Measurements from ENCODE around the gene STT3B. TPM values are rescaled to one million over a fixed set of nuclear protein-coding genes. Genes with fewer than 3 reads are reported as not detected.

STT3B gene
- total RNA-seq, 1 donor from 2014 or later = 213 TPM

GRCh38 chr3:31561891-31562290 lies 29.2 kb downstream of the STT3B start:
- H3K36me3 Mint-ChIP-seq = peaks cover 57% of the 10 kb centered on the region
- H3K79me2 ChIP-seq (ENCODE audit: low read depth) = peaks cover 100% of the 10 kb centered on the region
- no peaks in the 10 kb centered on the region for H3F3A ChIP-seq (ENCODE audit: low read depth)
- DNase-seq (ENCODE audit: low spot score) = peak; percentile 28
- H3K27ac Mint-ChIP-seq = no peak overlapping the region
- no peak overlapping the region for H3K4me3 ChIP-seq
- no peak overlapping the region for H3K4me3 Mint-ChIP-seq
- H3K27me3 Mint-ChIP-seq (ENCODE audit: insufficient read depth, low read depth) = peaks cover 2% of the 10 kb centered on the region
- H3K9me3 ChIP-seq (ENCODE audit: low read depth) = no peaks in the 10 kb centered on the region
- H3K4me1 ChIP-seq = peaks cover 4% of the 10 kb centered on the region
- TF ChIP-seq, protein P1, sequence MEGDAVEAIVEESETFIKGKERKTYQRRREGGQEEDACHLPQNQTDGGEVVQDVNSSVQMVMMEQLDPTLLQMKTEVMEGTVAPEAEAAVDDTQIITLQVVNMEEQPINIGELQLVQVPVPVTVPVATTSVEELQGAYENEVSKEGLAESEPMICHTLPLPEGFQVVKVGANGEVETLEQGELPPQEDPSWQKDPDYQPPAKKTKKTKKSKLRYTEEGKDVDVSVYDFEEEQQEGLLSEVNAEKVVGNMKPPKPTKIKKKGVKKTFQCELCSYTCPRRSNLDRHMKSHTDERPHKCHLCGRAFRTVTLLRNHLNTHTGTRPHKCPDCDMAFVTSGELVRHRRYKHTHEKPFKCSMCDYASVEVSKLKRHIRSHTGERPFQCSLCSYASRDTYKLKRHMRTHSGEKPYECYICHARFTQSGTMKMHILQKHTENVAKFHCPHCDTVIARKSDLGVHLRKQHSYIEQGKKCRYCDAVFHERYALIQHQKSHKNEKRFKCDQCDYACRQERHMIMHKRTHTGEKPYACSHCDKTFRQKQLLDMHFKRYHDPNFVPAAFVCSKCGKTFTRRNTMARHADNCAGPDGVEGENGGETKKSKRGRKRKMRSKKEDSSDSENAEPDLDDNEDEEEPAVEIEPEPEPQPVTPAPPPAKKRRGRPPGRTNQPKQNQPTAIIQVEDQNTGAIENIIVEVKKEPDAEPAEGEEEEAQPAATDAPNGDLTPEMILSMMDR (IDR thresholded peaks at IDR 0.05) = peak; percentile 24
- no peak for TF ChIP-seq EZH2 (IDR thresholded peaks at IDR 0.05)
- H4K20me1 ChIP-seq (ENCODE audit: low read depth) = peaks cover 63% of the 10 kb centered on the region
- H3K9ac ChIP-seq = no peak overlapping the region
- H3K27me3 ChIP-seq = no peaks in the 10 kb centered on the region
- H3K27ac ChIP-seq = no peak overlapping the region
- no peaks in the 10 kb centered on the region for H3K36me3 ChIP-seq
- no peak overlapping the region for H2AFZ ChIP-seq (replicated peaks)
- peaks cover 2% of the 10 kb centered on the region for H3K4me1 Mint-ChIP-seq
- H3K9me3 Mint-ChIP-seq = peaks cover 76% of the 10 kb centered on the region
- no peak overlapping the region for H3K4me2 ChIP-seq

DNA sequence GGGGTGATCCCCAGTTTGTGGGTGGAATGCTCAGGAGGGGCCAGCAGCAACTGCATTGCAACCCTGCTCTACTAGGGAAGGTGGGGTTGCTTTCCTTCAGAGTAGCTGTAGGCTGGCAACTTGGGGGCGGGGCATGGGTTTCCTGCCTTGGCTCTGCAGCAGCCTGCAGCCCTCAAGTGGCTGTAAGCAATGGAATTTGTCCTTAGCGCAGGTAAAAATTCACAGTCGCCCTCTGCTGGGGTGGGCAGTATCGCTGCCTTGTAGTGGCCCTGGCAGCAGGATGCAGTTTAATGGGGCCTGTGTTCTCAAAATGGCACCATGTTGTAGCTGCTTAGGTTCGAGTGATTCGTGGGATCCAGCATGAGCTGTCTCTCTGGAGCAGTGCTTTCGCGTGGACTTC lies 29.8 kb downstream of the STT3B start:
- H3K27me3 Mint-ChIP-seq (ENCODE audit: insufficient read depth, low read depth) = peaks cover 2% of the 10 kb centered on the region
- Histone ChIP-seq H3K4me3 (no peak overlapping the region), H3K27ac (no peak overlapping the region), H2AFZ (replicated peaks) (no peak overlapping the region), H4K20me1 (ENCODE audit: low read depth) (peaks cover 69% of the 10 kb centered on the region), H3K4me2 (no peak overlapping the region), H3K9me3 (ENCODE audit: low read depth) (no peaks in the 10 kb centered on the region), H3K36me3 (no peaks in the 10 kb centered on the region), H3F3A (ENCODE audit: low read depth) (no peaks in the 10 kb centered on the region), H3K9ac (no peak overlapping the region), H3K79me2 (ENCODE audit: low read depth) (peaks cover 100% of the 10 kb centered on the region), H3K27me3 (no peaks in the 10 kb centered on the region), H3K4me1 (peaks cover 4% of the 10 kb centered on the region)
- TF ChIP-seq, protein P1 (IDR thresholded peaks at IDR 0.05) = peak; percentile 38
- no peak for TF ChIP-seq EZH2 (IDR thresholded peaks at IDR 0.05)
- peaks cover 75% of the 10 kb centered on the region for H3K9me3 Mint-ChIP-seq
- DNase-seq (ENCODE audit: low spot score) = peak; percentile 50
- H3K4me1 Mint-ChIP-seq = peaks cover 2% of the 10 kb centered on the region
- H3K4me3 Mint-ChIP-seq = no peak overlapping the region
- no peak overlapping the region for H3K27ac Mint-ChIP-seq
- peaks cover 54% of the 10 kb centered on the region for H3K36me3 Mint-ChIP-seq

DNA sequence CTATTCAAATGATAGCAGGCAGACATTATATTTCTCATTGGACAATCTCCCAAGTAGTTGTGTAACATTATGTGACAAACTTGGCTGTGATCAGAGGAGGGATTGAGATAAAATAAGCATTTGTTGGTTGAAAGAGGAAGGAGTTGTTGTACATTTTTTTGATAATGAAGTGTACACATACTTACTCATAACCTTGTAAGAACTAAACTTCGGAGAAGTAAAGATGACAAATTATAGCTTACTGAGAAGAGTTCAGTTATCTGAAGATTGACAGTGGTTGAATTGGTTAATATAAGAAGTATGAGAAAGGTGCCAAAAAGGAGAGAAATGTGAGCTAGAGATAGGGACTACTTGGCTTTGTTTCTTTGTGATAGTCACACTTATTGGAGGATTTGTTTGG lies 32.6 kb downstream of the STT3B start:
- H3K27me3 ChIP-seq = no peaks in the 10 kb centered on the region
- peaks cover 14% of the 10 kb centered on the region for H3K4me1 ChIP-seq
- Mint-ChIP-seq H3K9me3 (peaks cover 67% of the 10 kb centered on the region), H3K36me3 (peaks cover 55% of the 10 kb centered on the region), H3K27me3 (ENCODE audit: insufficient read depth, low read depth) (peaks cover 2% of the 10 kb centered on the region), H3K4me1 (peaks cover 2% of the 10 kb centered on the region), H3K27ac (no peak overlapping the region), H3K4me3 (no peak overlapping the region)
- no peak overlapping the region for H2AFZ ChIP-seq (replicated peaks)
- no peak overlapping the region for H3K4me2 ChIP-seq
- peaks cover 100% of the 10 kb centered on the region for H3K79me2 ChIP-seq (ENCODE audit: low read depth)
- H3K27ac ChIP-seq = no peak overlapping the region
- H4K20me1 ChIP-seq (ENCODE audit: low read depth) = peaks cover 87% of the 10 kb centered on the region
- DNase-seq (ENCODE audit: low spot score) = no peak
- no peaks in the 10 kb centered on the region for H3K36me3 ChIP-seq
- H3K9ac ChIP-seq = no peak overlapping the region
- no peaks in the 10 kb centered on the region for H3K9me3 ChIP-seq (ENCODE audit: low read depth)
- no peak overlapping the region for H3K4me3 ChIP-seq
- TF ChIP-seq, protein P1 (IDR thresholded peaks at IDR 0.05) = no peak
- TF ChIP-seq EZH2phosphoT487 (IDR thresholded peaks at IDR 0.05) = no peak
- no peak for TF ChIP-seq EZH2 (IDR thresholded peaks at IDR 0.05)
- H3F3A ChIP-seq (ENCODE audit: low read depth) = no peaks in the 10 kb centered on the region
